HG03025 (cell line): ENCODE results near the gene DNAJC15.
A peak's percentile ranks its signal among the peaks of the same experiment; 100 is the strongest.
"Not testable (repeated sequence)": the region's sequence is repeated elsewhere in the genome, so short reads cannot be mapped to it uniquely, and the experiment has no call there.

Experiments
- ATAC-seq: cut with Tn5 transposase; IDR thresholded peaks from one replicate; pipeline ENCODE4 v1.9.1; 2021; ENCODE audit warnings: mild to moderate bottlenecking, moderate library complexity; ENCODE audit not compliant: unreplicated experiment, low FRiP score

Gene DNAJC15

DNA sequence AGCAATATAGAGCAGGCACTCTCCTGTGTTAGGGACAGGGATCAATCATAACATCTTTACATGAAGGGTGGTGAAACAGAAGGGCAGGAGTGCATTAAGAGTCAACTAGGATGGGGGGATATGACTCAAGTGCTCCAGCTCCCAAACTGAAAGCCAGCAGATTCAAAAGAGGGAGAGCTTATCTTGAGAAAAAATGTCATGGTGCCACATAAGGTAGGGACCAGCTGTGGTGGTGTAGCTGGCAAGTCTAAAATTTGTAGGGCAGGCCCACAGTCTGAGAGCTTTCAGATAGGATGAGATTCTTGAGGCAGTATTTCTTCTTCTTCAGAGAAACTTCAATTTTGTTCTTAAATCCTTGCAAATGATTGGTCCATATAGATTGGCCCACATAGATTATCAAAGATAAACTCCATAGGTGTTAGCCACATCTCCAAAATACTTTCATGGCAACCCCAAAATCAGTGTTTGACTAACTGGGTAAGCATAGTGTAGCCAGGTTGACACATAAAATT lies 19.1 kb downstream of the DNAJC15 start:
- ATAC-seq, result no peak

DNA sequence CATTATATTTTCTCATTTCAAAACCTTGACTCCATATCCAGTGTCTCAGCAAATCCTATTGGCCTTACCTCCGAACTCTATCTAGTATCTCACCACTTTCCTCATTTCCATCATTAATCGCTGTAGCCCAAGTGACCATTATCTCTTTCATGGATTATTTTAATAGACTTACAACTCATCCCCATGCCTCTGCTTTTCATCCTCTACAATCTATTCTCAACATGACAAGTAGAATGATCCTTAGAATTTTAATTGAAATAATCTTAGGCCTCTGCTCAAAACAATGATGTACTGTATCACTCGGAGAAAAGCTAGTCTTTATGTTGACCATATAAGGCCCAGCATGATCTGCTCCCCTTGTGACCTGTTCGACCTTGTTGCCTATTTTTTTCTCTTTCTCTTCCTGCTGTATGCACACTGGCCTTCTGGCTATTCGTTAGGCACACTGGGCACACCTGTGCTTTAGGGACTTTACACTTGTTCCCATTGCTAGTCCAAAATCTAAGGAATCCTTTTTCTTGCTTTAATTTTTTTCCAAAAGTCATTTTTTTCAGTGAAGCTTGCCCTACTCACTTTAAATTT lies 21.4 kb downstream of the DNAJC15 start:
- ATAC-seq, result no peak

GRCh38 chr13:43045302-43045773 lies 22.0 kb downstream of the DNAJC15 start:
- ATAC-seq, result not testable (repeated sequence)

GRCh38 chr13:43046259-43046658 lies 22.9 kb downstream of the DNAJC15 start:
- no peak for ATAC-seq

DNA sequence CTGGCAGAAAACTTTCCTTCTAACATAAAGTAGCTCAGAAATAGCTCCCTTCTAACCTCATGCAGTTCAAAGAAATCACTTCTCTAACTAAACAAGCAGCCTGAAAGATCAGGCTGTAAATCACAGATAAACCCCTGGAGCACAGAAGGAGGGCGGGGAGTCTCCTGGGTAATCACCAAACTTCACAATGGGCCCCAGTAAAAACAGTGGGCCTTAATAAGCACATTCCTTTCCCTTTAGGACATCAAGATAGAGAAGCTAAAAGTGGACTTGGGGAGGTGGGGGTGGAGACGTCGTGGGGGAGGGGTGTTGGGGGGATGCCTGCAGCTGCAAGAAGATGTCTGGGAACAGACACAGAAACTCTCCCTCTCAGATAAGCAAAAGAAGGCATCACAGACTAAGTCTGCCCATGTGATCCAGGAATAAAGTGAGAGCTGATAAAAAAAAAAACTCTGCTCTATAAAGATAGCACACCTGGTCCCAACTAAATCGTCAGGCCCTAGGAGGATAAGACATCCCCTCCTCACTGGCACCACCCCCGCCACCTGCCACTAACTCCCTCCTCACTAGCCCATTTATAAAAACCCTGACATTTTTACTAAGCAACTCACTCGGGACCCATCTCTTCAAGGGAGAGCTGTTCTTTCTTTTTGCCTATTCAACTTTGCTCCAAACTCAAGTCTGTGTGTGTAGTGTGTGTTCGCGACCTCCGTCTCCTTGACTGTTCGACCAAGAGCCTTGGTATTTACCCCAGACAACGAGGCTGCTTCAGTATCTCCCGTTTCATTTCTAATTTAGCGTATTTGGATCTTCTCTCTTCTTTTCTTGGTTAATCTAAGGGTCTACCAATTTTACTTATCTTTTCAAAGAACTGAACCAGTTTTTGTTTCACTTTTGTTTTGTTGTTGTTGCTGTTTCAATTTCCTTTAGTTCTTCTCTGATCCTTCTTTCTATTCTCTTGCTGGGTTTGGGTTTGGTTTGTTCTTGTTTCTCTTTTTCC lies 31.7 kb downstream of the DNAJC15 start:
- ATAC-seq, result no peak

- ATAC-seq, result no peak
These were observed 34.4 kb downstream of the DNAJC15 start for GRCh38 chr13:43057653-43058317.

DNA sequence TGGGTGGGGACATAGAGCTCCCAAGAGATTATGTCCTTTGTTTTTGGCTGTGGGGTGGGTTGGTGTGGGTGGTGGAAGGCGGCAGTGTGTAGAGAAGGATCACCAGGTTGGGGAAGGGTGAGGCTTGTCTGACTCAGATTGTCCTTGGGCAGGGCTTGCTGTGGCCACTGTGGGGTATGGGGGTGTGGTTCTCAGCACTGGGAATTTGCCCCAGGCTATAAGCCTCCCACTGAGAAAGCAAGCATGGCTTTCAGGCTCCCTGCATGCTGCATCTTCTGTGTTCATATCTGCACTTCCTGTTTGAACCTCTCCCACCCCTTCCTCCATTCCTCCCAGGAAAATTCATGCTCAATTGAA lies 34.9 kb downstream of the DNAJC15 start:
- no peak for ATAC-seq

DNA sequence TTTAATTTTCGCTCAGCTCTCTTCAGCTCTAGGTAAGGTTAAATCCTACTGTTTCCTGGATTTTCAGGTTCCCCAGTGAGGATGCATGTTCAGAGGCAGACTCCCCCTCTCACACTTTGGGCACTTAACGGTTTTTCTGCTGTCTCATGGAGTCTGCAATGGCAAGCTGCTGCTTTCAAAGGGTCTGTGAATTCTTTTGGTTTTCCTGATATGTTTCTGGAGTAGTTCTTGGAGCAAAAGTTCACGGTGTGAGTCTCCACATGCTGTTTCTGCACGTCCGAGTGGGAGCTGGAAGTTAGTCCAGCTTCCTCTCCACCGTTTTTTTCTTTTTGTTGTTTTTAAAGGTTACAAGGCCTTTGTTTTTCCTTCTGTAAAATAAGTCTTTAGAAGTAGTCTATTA lies 35.4 kb downstream of the DNAJC15 start:
- ATAC-seq, result no peak

- not testable (repeated sequence) for ATAC-seq
These were observed 36.4 kb downstream of the DNAJC15 start for GRCh38 chr13:43059779-43060178.

DNA sequence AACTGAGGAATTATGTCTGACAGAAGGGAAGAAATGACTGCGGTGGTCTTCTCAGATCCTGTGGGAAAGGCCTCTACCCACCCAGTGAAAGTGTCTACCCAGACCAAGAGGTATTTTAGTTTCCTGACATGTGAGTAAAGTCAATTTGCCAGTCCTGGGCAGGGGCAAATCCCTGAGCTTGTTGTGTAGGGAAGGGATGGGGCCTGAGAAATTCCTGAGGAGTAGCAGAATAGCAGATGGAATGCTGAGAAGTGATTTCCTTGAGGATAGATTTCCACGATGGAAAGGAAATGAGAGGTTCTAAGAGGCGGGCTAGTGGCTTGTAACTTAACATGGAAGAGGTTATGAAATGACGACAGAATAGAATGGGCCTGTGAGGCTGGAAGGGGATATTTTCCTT lies 37.4 kb downstream of the DNAJC15 start:
- ATAC-seq, result not testable (repeated sequence)

GRCh38 chr13:43061496-43062280 lies 38.3 kb downstream of the DNAJC15 start:
- no peak for ATAC-seq

GRCh38 chr13:43071824-43072223 lies 48.4 kb downstream of the DNAJC15 start:
- no peak for ATAC-seq

- no peak for ATAC-seq
These were observed 49.0 kb downstream of the DNAJC15 start for GRCh38 chr13:43072394-43072793.

GRCh38 chr13:43074824-43075510 lies 51.6 kb downstream of the DNAJC15 start:
- peak; percentile 62 for ATAC-seq

GRCh38 chr13:43075511-43075902 lies 52.1 kb downstream of the DNAJC15 start:
- ATAC-seq, result not testable (repeated sequence)

GRCh38 chr13:43077046-43077445 lies 53.7 kb downstream of the DNAJC15 start:
- ATAC-seq, result no peak

GRCh38 chr13:43077461-43077860 lies 54.1 kb downstream of the DNAJC15 start:
- ATAC-seq, result no peak

DNA sequence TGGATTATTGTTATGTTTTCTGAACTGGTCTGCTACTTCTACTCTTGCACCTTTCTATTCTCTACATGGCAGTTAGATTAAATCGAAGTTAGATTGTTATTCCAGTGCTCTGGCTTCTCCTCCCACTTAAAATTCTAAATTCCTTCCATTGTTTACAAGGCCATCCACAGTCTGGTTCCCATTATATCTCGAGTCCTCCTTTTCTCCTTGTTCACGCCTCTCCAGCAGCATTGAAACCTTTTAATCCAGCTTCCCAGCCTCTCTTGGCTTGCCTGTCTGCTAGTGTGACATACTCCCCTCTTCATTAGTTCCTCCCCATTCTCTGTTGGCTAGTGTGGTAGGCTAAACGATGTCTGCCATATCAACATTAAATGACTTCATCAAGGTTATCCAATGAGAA lies 54.5 kb downstream of the DNAJC15 start:
- ATAC-seq, result no peak

DNA sequence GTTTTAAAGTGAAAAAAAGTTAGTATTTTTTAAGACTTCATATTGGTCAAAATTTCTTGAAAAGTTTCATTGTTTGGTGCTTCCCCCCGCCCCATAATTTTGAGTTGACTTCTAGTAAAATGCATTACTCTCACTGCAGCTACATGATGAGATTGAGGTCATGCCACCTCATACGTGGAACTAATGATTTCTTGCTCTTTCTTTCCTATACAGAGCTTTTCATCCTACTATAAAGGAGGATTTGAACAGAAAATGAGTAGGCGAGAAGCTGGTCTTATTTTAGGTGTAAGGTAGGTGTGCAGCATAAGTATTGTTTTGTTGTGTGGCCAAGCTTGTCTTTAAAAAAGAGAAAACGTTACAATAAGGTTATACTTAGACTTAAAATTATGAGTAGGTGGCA lies 55.0 kb downstream of the DNAJC15 start:
- no peak for ATAC-seq
